ENCODE results near the gene MAN1B1. TPM values are rescaled to one million over a fixed set of nuclear protein-coding genes. Genes with fewer than 3 reads are reported as not detected.
"Not testable (repeated sequence)": the region's sequence is repeated elsewhere in the genome, so short reads cannot be mapped to it uniquely, and the experiment has no call there.

MAN1B1 gene
- total RNA-seq, 1 donor from 2014 or later: 109 TPM

DNA sequence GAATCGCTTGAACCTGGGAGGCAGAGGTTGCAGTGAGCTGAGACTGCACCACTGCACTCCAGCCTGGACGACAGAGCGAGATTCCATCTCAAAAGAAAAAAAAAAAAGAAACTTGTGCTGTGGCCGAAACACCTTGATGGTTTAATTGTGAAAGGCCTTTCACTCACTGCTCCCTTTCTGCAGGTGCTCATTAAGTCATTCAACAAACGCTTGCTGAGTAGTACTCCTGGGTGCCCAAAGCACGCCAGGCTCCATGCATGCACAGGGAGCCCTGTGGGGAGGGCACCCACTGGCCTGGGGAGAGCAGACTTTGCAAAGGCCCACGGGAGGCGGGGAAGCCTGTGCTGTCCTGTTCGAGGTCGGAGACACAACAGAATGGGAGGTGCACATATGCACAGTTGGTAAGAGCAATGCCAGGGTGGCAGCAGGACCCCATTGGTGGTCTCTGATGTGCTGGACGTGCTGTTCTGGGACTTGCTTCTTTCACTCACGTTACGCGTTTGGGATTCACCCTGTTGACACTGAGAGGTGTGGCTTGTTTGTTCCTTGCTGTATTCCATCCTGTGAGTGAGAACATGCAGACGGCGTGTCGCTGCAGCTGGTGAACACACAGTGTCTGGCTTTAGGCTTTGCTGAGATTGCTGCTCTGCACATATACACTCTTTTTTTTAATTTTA is 29.9 kb upstream of the MAN1B1 start:
- H3K4me1 Mint-ChIP-seq (ENCODE audit: unreplicated experiment): peaks cover 25% of the 10 kb centered on the region
- H3K27ac Mint-ChIP-seq (ENCODE audit: unreplicated experiment): no peak overlapping the region
- no peaks in the 10 kb centered on the region for H3K9me3 Mint-ChIP-seq (ENCODE audit: unreplicated experiment)
- DNase-seq (ENCODE audit: extremely low spot score, unreplicated experiment): no peak
- H3K27me3 Mint-ChIP-seq (ENCODE audit: unreplicated experiment): peaks cover 5% of the 10 kb centered on the region
- H3K36me3 Mint-ChIP-seq (ENCODE audit: unreplicated experiment): no peaks in the 10 kb centered on the region
- H3K4me3 Mint-ChIP-seq (ENCODE audit: unreplicated experiment): no peak overlapping the region
- TF ChIP-seq, protein P1, sequence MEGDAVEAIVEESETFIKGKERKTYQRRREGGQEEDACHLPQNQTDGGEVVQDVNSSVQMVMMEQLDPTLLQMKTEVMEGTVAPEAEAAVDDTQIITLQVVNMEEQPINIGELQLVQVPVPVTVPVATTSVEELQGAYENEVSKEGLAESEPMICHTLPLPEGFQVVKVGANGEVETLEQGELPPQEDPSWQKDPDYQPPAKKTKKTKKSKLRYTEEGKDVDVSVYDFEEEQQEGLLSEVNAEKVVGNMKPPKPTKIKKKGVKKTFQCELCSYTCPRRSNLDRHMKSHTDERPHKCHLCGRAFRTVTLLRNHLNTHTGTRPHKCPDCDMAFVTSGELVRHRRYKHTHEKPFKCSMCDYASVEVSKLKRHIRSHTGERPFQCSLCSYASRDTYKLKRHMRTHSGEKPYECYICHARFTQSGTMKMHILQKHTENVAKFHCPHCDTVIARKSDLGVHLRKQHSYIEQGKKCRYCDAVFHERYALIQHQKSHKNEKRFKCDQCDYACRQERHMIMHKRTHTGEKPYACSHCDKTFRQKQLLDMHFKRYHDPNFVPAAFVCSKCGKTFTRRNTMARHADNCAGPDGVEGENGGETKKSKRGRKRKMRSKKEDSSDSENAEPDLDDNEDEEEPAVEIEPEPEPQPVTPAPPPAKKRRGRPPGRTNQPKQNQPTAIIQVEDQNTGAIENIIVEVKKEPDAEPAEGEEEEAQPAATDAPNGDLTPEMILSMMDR (IDR thresholded peaks at IDR 0.05): no peak

DNA sequence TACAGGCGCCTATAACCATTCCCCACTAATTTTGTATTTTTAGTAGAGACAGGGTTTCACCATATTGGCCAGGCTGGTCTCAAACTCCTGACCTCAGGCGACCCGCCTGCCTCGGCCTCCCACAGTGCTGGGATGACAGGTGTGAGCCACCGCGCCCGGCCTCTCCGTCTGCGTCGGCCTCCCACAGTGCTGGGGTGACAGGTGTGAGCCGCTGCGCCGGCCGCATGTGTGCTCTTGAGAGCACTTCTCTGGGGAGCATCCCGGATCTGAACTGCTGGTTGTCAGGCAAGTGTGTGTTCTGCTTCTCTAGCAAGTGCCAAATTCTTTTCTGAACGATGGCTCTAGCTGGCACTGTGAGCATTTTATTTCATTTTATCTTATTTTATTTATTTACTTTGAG is 29.2 kb upstream of the MAN1B1 start:
- TF ChIP-seq, protein P1 (IDR thresholded peaks at IDR 0.05): no peak

DNA sequence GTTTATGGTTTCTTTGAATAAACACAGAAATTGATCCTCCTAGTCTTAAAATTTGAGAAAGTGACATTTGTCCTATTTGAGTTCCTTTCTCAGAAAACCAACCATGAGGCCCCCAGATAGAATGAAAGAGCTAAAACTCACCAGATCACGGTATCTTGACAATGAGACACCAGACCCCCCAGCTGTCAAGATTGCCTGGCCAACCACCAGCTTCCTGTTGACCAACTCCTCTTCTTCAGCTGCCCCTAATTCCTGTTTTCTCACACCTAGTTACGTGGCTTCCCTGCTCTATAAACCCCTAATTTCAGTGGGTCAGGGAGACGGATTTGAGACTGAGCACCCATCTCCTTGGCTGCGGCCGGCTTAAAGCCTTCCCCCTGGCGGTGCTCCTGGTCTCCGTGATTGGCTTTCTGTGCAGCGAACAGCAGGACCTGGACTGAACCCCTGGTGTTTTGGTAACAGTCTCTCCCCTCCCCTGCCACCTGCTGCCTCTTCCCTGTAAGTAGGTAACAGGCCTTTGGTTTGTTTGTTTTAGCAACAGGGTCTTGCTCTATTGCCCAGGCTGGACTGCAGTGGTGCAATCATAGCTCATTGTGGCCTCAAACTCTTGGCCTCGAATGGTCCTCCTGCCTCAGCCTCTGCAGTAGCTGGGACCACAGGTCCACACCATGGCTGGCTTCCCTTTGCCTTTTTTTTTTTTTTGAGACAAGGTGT is 28.1 kb upstream of the MAN1B1 start:
- Mint-ChIP-seq H3K36me3 (ENCODE audit: unreplicated experiment) (no peaks in the 10 kb centered on the region), H3K4me1 (ENCODE audit: unreplicated experiment) (peaks cover 25% of the 10 kb centered on the region), H3K4me3 (ENCODE audit: unreplicated experiment) (no peak overlapping the region), H3K27ac (ENCODE audit: unreplicated experiment) (no peak overlapping the region), H3K27me3 (ENCODE audit: unreplicated experiment) (no peaks in the 10 kb centered on the region), H3K9me3 (ENCODE audit: unreplicated experiment) (no peaks in the 10 kb centered on the region)
- TF ChIP-seq, protein P1 (IDR thresholded peaks at IDR 0.05): no peak
- no peak for DNase-seq (ENCODE audit: extremely low spot score, unreplicated experiment)

More for the DNA sequence above, 29.2 kb upstream of the MAN1B1 start:
- Mint-ChIP-seq H3K4me3 (ENCODE audit: unreplicated experiment) (no peak overlapping the region), H3K27ac (ENCODE audit: unreplicated experiment) (no peak overlapping the region), H3K27me3 (ENCODE audit: unreplicated experiment) (peaks cover 5% of the 10 kb centered on the region), H3K4me1 (ENCODE audit: unreplicated experiment) (peaks cover 25% of the 10 kb centered on the region), H3K36me3 (ENCODE audit: unreplicated experiment) (no peaks in the 10 kb centered on the region), H3K9me3 (ENCODE audit: unreplicated experiment) (no peaks in the 10 kb centered on the region)
- DNase-seq (ENCODE audit: extremely low spot score, unreplicated experiment): no peak

DNA sequence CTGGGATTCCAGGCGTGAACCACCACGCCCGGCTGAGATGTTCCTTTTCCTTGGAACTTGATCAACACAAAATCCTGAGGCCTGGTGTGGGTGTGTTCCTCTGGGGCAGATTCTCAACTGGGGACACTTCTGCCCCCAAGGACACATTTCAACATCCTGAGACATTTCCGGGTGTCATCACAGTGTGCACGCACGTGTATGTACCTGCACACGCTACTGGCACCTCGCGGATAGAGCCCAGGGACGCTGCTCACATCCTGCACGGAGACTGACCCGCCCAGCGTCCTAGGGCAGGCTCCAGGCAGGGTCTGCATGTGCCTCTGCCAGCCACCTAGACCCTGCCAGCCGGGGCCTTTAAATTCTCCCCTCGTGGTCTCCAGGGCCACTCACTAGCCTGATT is 24.4 kb upstream of the MAN1B1 start:
- TF ChIP-seq, protein P1 (IDR thresholded peaks at IDR 0.05): no peak
- no peaks in the 10 kb centered on the region for H3K36me3 Mint-ChIP-seq (ENCODE audit: unreplicated experiment)
- H3K27me3 Mint-ChIP-seq (ENCODE audit: unreplicated experiment): no peaks in the 10 kb centered on the region

DNA sequence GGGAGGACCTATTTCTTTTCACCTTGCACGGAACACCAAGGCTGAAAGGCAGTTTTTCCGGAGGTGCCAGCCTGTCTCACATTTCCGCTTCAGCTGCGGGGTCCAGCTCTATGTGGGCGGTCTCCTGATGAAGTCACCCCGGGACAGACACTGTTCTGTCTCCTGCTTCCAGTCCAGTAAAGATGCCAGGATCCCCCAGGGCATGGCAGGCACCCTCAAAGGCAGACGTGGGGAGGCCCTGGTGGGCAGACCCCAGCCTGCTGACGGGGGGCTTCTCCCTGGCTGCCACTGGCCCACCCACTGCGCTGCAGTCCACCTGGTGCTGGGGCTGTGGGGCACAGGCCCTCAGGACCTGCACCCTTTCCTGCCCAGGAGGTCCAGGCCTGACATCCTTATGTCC is 24.0 kb upstream of the MAN1B1 start:
- H3K9me3 Mint-ChIP-seq (ENCODE audit: unreplicated experiment); DNase-seq (ENCODE audit: extremely low spot score, unreplicated experiment); H3K27ac Mint-ChIP-seq (ENCODE audit: unreplicated experiment); H3K4me3 Mint-ChIP-seq (ENCODE audit: unreplicated experiment); H3K27me3 Mint-ChIP-seq (ENCODE audit: unreplicated experiment); H3K36me3 Mint-ChIP-seq (ENCODE audit: unreplicated experiment); H3K4me1 Mint-ChIP-seq (ENCODE audit: unreplicated experiment): not testable (repeated sequence)

More for the DNA sequence above, 24.4 kb upstream of the MAN1B1 start:
- Mint-ChIP-seq H3K4me1 (ENCODE audit: unreplicated experiment) (peaks cover 8% of the 10 kb centered on the region), H3K9me3 (ENCODE audit: unreplicated experiment) (no peaks in the 10 kb centered on the region), H3K4me3 (ENCODE audit: unreplicated experiment) (no peak overlapping the region), H3K27ac (ENCODE audit: unreplicated experiment) (no peak overlapping the region)
- DNase-seq (ENCODE audit: extremely low spot score, unreplicated experiment): no peak
